GM20431 (cell line): ENCODE data around the gene MOCS3.

ENCODE experiments used
- in situ Hi-C: fragments of 300-500 bp; cut with MseI, MboI; formaldehyde crosslinking; loops from one replicate; pipeline ENCODE4 v1.15.0; 2020; ENCODE audit warnings: low sequenced_read_pairs; ENCODE audit not compliant: unreplicated experiment

Gene MOCS3

DNA sequence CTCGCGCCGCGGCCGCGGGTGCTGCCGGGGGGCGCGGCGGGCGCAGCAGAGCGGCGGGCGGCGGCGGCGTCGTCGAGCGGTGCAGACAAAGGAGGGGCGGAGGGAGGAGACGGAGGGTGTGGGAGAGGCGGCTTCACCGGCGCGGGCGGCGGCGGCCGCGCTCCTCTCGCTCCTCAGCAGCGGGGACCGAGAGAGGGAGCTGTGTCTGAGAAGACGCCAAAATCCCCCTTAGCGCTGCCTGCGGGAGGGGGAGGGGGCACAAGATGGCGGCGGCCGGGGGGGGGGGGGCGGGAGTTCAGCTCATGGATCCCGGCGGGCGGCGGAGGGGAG is 27.7 kb upstream of the MOCS3 start:
- in situ Hi-C loops = no loop called here

DNA sequence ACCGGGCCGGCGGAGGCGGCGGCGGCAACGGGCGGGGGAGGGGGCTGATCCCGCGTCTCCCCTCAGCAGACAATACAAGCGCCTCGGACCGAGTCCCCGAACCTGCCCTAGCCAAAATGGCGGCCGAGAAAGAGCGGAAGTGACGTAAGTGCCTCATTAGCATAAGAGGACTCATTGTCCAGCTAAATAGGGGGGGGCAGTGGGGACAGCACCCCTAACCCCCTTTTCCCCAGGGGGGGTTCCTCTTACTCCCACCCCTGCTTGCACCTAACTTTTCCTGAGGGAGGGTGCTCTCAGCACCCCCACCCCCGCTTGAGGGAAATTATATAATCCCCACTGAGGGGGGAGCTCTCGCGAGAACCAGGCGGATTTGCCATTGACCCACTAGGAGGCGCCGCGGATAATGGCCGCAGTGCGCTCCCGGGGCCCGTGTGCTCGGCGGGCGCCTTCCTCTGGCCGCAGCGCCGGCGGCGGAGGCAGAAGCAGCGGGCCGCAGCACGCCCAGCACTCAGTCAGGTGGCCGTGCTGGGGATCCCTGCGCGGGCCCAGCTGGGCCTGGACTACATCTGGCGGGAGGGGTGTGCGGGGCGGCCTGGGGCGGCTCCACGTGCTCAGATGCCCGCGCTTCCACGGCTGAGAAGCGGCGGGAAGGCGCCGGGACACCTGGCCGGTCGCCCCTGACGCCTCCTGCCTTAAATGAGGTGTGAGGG is 27.2 kb upstream of the MOCS3 start, which contains the start of gene ADNP:
Gene ADNP, minus strand, starts transcription at position 132 of the 710 bp plus-strand sequence. CDS start 27,441 bp downstream, outside the sequence.
- in situ Hi-C loops = no loop called here

DNA sequence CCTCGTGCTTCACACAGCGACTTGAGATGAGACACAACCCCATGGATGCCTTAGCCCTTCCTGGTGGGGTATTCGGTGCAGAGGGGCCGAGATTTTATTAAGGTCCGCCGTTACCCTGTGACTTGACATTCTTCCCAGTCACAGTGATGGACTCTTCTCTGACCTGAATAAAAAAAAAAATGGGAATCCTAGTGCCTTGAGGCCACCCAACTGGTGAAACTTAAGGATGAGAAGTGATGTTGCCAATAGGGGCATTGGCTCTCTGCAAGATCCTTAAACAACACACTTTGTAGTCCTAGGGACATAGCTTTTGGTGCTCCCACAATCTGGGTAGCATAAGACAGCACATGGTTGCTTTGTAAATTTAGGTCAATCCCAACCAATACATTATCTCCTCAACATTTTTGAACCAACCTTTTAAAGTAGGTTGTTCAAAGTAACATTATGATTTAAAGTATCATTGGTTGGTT is 26.6 kb upstream of the MOCS3 start:
- in situ Hi-C loops = no loop called here

DNA sequence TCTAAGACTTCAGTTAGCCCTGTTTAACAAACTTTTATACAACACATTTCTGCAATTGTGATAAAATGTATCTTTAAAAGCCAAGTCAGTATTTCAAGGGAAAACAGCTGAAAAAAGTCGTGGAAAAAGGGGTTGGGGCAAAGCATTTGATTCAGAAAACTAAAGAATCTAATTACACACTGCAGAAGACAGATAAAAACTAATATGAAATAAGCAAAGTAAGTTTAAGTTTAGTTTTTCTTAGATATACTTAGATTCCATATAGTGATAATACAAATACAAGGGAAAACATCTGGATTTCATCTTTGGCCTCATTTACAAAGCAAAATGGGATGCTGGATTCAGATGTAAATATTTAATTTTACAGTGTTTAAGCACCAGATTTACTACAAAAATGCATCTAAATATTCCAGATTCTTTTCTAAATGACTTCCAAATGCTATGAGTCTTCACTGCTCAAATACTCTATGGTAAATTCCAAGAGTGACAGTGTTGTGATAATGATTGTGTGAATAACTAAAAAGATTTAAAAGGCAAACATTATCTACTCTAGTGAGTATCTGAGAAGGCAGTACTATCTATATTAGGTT is 25.8 kb upstream of the MOCS3 start:
- in situ Hi-C loops = no loop called here

DNA sequence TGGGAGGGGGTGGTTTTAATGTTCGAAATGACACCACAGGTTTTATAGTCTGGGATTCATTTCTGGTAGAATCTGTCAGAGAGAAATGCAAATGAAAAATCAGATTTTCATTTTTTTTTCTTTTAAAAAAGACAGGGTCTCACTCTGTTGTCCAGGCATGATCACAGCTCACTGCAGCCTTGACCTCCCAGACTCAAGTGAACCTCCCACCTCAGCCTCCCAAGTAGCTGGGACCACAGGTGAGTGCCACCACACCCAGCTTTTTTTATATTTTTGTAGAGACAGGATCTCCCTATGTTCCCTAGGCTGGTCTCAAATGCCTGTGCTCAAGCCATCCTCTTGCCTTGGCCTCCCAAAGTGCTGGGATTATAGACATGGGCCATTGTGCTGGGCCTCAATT is 25.0 kb upstream of the MOCS3 start:
- in situ Hi-C loops = no loop called here

DNA sequence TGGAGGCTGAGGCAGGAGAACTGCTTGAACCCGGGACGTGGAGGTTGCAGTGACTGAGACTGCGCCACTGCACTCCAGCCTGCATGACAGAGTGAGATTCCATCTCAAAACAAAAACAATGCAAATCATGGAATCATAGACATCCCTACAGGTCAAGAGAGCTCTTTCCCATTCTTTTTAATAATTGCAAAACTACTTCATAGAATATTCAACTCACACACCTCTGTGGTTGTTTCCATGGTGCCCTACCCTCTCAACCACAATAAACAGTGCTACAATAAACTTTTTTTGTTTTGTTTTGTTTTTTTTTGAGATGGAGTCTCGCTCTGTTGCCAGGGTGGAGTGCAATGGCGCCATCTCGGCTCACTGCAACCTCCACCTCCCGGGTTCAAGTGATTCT is 15.5 kb upstream of the MOCS3 start:
- in situ Hi-C loops = no loop called here

DNA sequence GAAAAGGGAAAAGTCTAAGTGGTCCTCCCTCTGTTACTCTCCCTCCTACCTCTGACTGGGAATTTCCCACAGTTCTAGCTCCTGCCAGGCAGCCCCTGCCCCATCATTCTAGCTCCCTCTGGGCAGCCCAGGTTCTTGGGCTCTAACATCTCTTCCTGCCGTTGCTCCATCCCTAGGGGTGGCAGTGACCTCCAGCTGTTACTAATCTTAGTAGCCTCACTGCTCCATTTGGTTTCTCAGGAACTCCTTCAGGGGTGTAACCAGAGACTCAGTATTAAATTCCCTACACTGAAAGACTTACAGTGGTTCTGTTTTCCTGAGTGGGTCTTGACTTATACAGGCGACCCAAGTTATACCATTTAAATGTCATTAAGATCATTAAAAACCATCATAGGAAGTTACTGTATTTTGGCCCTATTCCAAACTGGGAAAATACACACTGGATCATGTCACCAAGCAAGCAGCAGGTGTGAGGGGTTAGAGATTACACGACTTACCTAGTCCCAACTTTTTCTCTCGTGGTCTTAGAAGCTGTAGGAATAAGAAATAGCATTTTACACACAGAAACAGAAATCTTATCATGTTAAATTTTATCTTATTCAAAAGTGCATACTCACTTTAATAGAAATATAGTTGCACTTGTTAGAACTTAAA is 10.4 kb upstream of the MOCS3 start:
- in situ Hi-C loops = no loop called here

DNA sequence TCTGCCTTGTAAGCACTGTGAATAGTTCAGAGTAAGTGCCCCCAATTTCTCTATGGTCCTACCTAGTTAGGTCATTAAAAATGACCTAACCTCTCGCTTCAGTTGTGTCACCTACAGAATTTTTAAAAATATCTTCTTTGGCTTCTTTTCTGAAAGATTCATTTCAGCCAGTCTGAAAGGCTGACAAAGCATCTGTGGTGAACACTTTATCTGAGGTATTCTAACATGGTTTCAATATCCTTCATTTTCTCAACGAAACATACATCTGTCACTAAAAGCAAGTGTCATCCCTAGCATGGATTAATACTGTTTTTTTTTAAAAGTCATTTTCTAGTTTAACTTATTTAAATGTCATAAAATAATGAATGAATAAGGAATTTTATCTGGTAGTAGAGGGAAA is 5.4 kb upstream of the MOCS3 start:
- in situ Hi-C loops = no loop called here

DNA sequence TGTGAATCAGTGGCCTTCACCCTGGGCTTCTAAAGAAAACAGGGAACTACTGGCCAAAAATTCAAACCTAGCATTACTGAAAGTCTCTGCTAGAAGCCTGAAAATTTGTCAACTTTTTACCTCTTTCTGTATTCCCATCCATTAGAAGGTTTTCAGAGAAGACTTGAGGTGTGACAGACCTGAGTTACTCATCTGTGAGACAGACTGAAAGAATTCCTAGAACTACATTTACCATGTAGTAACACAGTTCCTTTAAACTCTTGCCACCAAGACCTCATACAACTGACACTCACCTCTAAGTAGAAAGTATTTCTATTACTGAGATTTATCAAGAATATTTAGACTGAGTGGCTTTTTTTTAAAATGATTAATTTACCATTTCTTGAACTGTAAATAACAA is 4.8 kb upstream of the MOCS3 start:
- in situ Hi-C loops = no loop called here

DNA sequence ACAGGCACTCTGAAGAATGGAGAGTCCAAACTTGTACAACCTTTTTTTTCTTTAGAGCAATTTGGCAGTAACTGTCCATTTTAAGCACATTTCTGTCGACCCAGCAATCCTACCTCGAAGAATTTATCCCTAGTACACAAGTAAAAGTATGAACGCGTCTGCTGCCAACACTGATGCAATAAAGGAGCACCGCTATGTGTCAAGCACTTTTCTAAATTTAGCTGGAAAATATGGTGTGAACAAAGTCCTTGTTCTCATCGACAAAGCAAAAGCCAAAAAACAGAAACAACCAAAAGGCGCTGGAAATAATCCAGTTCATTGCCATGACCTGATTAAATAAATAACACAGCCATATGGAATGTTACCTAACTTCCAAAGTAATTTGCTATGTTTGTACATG is 1.3 kb upstream of the MOCS3 start:
- in situ Hi-C loops = no loop called here

DNA sequence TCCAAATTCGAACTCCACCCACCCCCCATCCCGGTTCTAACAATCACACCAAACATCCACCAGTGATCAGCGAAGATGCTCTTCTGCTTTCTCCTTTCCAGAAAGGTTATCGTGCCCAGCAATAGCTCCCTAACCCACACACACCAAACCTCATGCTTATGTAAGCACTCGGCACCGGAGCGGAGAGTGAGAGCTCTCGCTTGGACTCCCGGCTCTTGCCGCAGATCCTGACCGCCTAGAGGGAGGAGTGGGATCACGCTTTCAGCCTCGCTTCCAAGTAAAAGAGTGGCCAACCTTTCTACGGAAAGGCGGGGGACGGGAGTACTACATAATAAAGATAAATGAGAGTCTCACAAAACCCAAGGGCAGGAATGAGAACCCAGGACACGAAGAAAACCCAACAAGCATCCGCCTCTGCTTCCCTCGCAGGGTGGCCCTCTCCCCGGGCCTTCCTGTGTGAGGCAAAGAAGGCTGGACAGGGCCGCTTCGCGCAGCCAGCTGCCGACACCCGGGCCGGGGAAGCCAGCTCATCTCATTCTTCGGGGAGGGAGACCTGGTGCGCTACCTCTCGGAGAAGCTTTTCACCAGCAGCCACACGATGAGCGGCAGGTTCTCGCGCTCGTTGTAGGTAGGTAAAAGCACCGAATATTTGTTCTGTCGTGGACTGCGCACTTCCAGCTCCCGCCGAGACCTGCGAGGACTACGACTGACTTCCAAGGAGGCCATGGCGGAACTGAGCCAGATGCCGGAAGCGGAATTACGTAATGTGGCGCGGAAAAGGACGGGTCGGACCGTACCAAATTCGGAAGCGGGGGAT is 612 bp upstream of the MOCS3 start, which contains the start of gene DPM1:
Gene DPM1, minus strand, starts transcription at position 735 of the 817 bp plus-strand sequence. Its CDS starts 9 bp downstream, at position 726.
- in situ Hi-C loops = no loop called here

DNA sequence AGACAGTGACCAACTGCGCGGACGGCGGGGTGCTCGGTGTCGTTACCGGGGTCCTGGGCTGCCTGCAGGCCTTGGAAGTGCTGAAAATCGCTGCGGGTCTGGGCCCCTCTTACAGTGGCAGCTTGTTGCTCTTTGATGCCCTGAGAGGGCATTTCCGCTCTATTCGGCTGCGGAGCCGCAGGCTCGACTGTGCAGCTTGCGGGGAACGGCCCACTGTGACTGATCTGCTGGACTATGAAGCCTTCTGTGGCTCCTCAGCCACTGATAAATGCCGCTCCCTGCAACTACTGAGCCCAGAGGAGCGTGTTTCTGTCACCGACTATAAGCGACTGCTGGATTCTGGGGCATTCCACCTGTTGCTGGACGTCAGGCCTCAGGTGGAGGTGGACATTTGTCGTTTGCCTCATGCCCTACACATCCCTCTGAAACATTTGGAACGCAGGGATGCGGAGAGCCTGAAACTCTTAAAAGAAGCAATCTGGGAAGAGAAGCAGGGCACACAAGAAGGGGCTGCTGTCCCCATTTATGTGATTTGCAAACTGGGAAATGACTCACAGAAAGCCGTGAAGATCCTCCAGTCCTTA is 1.0 kb downstream of the MOCS3 start:
- in situ Hi-C loops = no loop called here

DNA sequence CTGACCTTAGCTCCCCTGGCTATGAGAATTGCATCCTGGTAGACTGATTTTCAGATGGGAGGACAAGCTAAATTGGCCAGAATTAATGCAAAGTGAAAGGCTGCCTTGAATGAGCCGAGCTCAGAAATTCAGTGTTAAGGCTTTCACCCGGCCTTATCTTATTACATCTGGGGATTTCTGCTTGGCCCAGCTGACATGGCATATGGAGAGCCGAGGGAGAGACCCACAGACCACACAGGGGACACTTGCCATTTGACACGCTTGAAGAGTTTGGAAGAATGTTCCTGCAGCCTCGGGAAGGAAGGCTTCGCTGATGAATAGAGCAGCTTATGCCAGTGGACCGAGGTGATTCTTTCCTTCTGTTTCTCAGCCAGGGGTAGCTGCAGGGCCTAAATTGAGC is 9.0 kb downstream of the MOCS3 start:
- in situ Hi-C loops = no loop called here

DNA sequence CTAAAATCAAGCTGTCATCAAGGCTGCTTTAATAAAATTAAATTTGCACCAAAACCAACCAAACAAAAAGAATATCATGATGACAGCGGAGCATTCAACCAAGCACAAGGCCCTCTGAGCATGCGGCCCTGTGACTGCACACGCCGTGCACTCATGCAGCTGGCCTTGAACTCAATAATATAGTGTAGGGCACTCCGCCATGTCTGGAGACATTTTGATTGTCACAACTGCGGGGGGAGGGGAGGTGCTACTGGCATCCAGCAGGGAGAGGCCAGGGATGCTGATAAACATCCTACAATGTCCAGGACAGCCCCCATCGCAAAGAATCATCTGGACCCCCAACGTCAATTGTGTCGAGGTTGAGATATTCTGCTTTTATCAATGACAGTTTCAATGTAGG is 9.7 kb downstream of the MOCS3 start:
- in situ Hi-C loops = no loop called here

DNA sequence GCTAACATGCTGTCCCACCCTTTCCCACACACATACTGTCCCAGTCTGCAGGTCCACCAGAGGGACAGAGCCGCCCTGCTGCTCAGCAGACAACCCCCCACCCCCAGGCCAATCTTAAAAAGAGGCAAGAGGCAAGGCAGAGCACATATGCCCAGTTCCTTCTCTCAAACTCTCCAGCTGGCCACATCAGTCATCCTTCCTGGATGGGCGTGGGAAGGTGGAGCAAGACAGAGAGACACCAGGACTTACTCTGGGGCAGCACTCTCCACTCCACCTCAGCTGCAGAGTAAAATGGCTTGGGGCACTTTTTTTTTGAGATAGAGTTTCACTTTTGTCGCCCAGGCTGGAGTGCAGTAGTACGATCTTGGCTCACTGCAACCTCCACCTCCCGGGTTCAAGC is 10.8 kb downstream of the MOCS3 start:
- in situ Hi-C loops = no loop called here

DNA sequence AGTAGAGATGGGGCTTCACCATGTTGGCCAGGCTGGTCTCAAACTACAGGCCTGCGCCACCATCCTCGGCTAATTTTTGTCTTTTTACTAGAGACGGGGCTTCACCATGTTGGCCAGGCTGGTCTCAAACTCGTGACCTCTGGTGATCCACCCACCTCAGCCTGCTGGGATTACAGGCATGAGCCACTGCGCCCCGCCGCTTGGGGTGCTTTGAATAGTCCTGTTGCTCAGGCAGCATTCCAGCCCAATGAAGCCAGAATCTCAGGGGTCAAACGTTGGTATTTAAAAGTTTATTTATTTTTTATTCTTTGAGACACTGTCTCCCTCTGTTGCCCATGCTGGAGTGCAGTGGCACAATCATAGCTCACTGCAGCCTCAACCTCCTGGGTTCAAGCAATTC is 11.3 kb downstream of the MOCS3 start:
- in situ Hi-C loops = no loop called here

DNA sequence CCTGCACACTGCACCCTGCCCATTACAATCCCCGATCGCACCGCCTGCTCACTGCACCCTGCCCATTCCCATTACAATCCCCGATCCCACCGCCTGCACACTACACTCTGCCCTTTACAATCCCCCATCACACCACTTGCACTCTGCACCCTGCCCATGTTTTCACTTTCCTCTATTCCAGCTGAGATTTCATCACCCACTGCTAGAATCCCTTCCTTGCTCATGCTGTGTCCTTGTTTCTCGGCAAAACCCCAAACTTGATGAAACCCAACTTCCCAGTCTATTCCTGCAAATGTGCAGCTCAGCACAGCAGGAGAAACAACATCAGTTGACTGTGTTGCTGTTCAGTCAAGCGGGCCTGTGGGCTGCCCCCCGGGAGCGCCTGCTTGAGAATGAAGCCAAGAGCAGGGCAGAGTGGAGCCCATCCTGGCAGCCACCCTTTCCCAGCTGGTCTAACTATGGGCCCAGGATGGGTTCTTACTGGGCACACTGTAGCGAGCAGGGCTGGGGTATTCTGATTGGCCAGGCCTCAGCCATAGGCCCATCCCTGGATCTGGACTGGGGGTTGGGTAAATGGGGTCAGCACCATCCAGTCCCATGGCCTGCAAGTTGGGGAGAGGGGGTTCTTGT is 17.2 kb downstream of the MOCS3 start:
- in situ Hi-C loops = loop anchor here (25.0 kb wide), 1 partner anchor 636 kb away; no protein-coding TSS in a partner anchor

DNA sequence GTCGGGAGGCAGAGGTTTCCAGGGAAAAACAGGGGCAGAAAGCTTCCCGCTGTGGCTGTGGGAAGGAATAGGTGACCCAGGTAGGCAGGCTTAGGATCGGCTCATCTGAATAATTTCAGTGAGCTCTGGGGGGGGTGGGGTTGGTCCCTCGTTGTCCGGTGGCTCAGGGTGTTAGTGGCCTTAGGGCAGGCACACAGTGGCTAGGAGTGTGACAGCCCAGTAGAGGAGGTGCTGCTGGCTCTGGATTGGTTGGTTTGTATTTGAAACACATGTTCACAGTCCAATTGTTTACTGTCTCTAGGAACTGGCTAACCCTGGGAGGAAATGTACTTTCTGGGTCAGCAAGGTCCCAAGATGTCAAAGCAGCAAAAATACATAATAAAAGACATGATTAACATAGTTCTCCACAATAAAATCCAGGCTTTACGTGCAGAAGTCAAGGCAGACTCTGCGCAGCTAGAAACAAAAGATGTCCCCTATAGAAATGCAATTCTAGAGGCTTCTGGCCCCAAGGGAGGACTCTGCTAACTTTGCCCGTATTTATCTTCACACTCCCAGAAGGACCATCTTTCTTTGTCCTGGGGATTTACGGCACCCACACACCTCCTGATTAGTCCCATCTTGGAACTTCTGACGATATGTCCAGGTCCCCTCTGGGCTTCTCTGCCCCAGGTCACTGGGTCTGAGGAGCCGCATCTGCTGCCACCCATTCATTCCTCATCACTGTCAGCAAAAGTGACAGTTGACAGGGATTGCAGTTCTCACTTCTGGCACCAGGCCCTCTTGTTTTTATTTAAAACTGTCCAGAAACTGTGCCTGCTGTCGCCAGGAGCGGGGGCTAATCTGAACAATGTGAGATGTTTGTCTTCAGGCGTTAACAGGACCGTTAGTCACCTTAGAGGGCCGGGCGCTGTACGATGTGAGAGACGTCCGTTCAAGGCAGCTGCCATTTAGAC is 18.7 kb downstream of the MOCS3 start:
- in situ Hi-C loops = loop anchor here (25.0 kb wide), 1 partner anchor 635 kb away; no protein-coding TSS in a partner anchor
